GM10266 (cell line): ENCODE measurements around the gene PPFIA2.

Source experiments
- DNase-seq: peaks from one replicate; pipeline ENCODE4 v3.0.0; 2012; ENCODE audit errors: extremely low spot score
- CTCF ChIP-seq: IDR thresholded peaks from 2 replicates; pipeline ENCODE4 v1.5.1; 2012; ENCODE audit warnings: mild to moderate bottlenecking, low read depth; ENCODE audit not compliant: control insufficient read depth, insufficient read depth; ENCODE audit errors: missing control alignments

Gene PPFIA2

GRCh38 chr12:81401241-81401640, 357.9 kb downstream of the PPFIA2 start:
- no peak for TF ChIP-seq CTCF
- no peak for DNase-seq

- no peak for TF ChIP-seq CTCF
- no peak for DNase-seq
Observed at GRCh38 chr12:81400024-81400423, 359.1 kb downstream of the PPFIA2 start.

- no peak for DNase-seq
- no peak for TF ChIP-seq CTCF
Observed at GRCh38 chr12:81395431-81395830, 363.7 kb downstream of the PPFIA2 start.

GRCh38 chr12:81389550-81390099, 369.5 kb downstream of the PPFIA2 start:
- TF ChIP-seq CTCF = no peak
- no peak for DNase-seq

- DNase-seq = no peak
- TF ChIP-seq CTCF = no peak
Observed at GRCh38 chr12:81386101-81386500, 373.0 kb downstream of the PPFIA2 start.

GRCh38 chr12:81381951-81382350, 377.2 kb downstream of the PPFIA2 start:
- TF ChIP-seq CTCF = no peak

GRCh38 chr12:81378601-81379285, 380.4 kb downstream of the PPFIA2 start:
- DNase-seq = no peak
- no peak for TF ChIP-seq CTCF

More at GRCh38 chr12:81381951-81382350, 377.2 kb downstream of the PPFIA2 start:
- no peak for DNase-seq
